ENCODE results near the gene OR10K2. TPM values are rescaled to one million over a fixed set of nuclear protein-coding genes. Genes with fewer than 3 reads are reported as not detected.

Gene OR10K2
- polyA plus RNA-seq, 1 of the 3 experiments (the other 2 are of a cell fraction), result not detected

- no peaks in the 10 kb centered on the region for H3K9me2 ChIP-seq
- H3K79me2 ChIP-seq (ENCODE audit: insufficient read depth), result no peaks in the 10 kb centered on the region
- H3K4me2 ChIP-seq, result no peak within 1 kb of the TSS
- H2AFZ ChIP-seq (ENCODE audit: low read depth), result no peak within 1 kb of the TSS
- H3K27ac ChIP-seq (ENCODE audit: low read depth in 2 of 2, low read length in 1 of 2), result no peak within 1 kb of the TSS
- no peaks in the 10 kb centered on the region for H3K4me1 ChIP-seq (ENCODE audit: control insufficient read depth in 1 of 2, insufficient read depth in 2 of 2, low read depth in 1 of 2, low read length in 1 of 2)
- no peaks in the 10 kb centered on the region for H3K36me3 ChIP-seq (replicated peaks in 1 of 2; ENCODE audit: control insufficient read depth in 1 of 2, insufficient read depth in 2 of 2, low read length in 1 of 2)
- H3K4me3 ChIP-seq (ENCODE audit: low read depth in 2 of 2, low read length in 1 of 2), result no peak within 1 kb of the TSS
- no peaks in the 10 kb centered on the region for H3K9me3 ChIP-seq
- no peak for DNase-seq
- 0% methylated on average over 2 of the region's 2 CpGs for WGBS (ENCODE audit: low lambda C conversion rate)
- H3K9ac ChIP-seq, result no peak within 1 kb of the TSS
- no peaks in the 10 kb centered on the region for H4K20me1 ChIP-seq (ENCODE audit: insufficient read depth)
- ChIA-PET POLR2A (no interaction called here), CTCF (no interaction called here)
- H3F3A ChIP-seq (replicated peaks; ENCODE audit: insufficient read depth), result no peaks in the 10 kb centered on the region
- no peaks in the 10 kb centered on the region for H3K27me3 ChIP-seq (ENCODE audit: insufficient read depth)
- TF ChIP-seq MXI1 (IDR thresholded peaks at IDR 0.05; ENCODE audit: low read depth, low read length) (no peak), RAD21 (IDR thresholded peaks at IDR 0.05; ENCODE audit: low read length) (no peak), TCF12 (IDR thresholded peaks at IDR 0.05) (no peak)
These were observed 35.5 kb upstream of the OR10K2 start, which contains the start of gene OR10K1 for GRCh38 chr1:158461534-158461933. TSS of gene OR10K1 (plus strand) at chr1:158461834. CDS start at chr1:158465562, 3,728 bp downstream.

- TF ChIP-seq NFIC (IDR thresholded peaks at IDR 0.05; ENCODE audit: borderline replicate concordance), result no peak
- no peak for TF ChIP-seq CHD2 (IDR thresholded peaks at IDR 0.05; ENCODE audit: low read length, partially characterized antibody)
- TF ChIP-seq POLR2AphosphoS5 (IDR thresholded peaks at IDR 0.05; ENCODE audit: low read depth, low read length), result no peak
- no peak for TF ChIP-seq FOXM1 (IDR thresholded peaks at IDR 0.05; ENCODE audit: low read depth)
- TF ChIP-seq ZBTB33 (IDR thresholded peaks at IDR 0.05; ENCODE audit: borderline replicate concordance, low read depth), result no peak
- no peak overlapping the region for H3K4me3 ChIP-seq (ENCODE audit: low read depth in 2 of 2, low read length in 1 of 2)
- DNase-seq, result no peak
- no peaks in the 10 kb centered on the region for H3K9me2 ChIP-seq
- H3K9me3 ChIP-seq, result no peaks in the 10 kb centered on the region
- POLR2A ChIA-PET, result no interaction called here
- no peaks in the 10 kb centered on the region for H3K27me3 ChIP-seq (ENCODE audit: insufficient read depth)
- no peaks in the 10 kb centered on the region for H3F3A ChIP-seq (replicated peaks; ENCODE audit: insufficient read depth)
- H4K20me1 ChIP-seq (ENCODE audit: insufficient read depth), result no peaks in the 10 kb centered on the region
- H3K9ac ChIP-seq, result no peak overlapping the region
- no peak overlapping the region for H2AFZ ChIP-seq (ENCODE audit: low read depth)
- H3K36me3 ChIP-seq (replicated peaks in 1 of 2; ENCODE audit: control insufficient read depth in 1 of 2, insufficient read depth in 2 of 2, low read length in 1 of 2), result no peaks in the 10 kb centered on the region
- H3K27ac ChIP-seq (ENCODE audit: low read depth in 2 of 2, low read length in 1 of 2), result no peak overlapping the region
- no peak overlapping the region for H3K4me2 ChIP-seq
- H3K4me1 ChIP-seq (ENCODE audit: control insufficient read depth in 1 of 2, insufficient read depth in 2 of 2, low read depth in 1 of 2, low read length in 1 of 2), result no peaks in the 10 kb centered on the region
- CTCF ChIA-PET, result no interaction called here
- no peaks in the 10 kb centered on the region for H3K79me2 ChIP-seq (ENCODE audit: insufficient read depth)
These were observed 32.2 kb upstream of the OR10K2 start for GRCh38 chr1:158458263-158458662.

- H3K79me2 ChIP-seq (ENCODE audit: insufficient read depth), result no peaks in the 10 kb centered on the region
- CTCF ChIA-PET, result no interaction called here
- no peaks in the 10 kb centered on the region for H4K20me1 ChIP-seq (ENCODE audit: insufficient read depth)
- no peak overlapping the region for H3K4me3 ChIP-seq (ENCODE audit: low read depth in 2 of 2, low read length in 1 of 2)
- H3K27ac ChIP-seq (ENCODE audit: low read depth in 2 of 2, low read length in 1 of 2), result no peak overlapping the region
- H2AFZ ChIP-seq (ENCODE audit: low read depth), result no peak overlapping the region
- DNase-seq, result no peak
- POLR2A ChIA-PET, result no interaction called here
- no peak overlapping the region for H3K9ac ChIP-seq
- H3K27me3 ChIP-seq (ENCODE audit: insufficient read depth), result no peaks in the 10 kb centered on the region
- no peak overlapping the region for H3K4me2 ChIP-seq
- H3K4me1 ChIP-seq (ENCODE audit: control insufficient read depth in 1 of 2, insufficient read depth in 2 of 2, low read depth in 1 of 2, low read length in 1 of 2), result no peaks in the 10 kb centered on the region
- no peaks in the 10 kb centered on the region for H3K9me2 ChIP-seq
- H3F3A ChIP-seq (replicated peaks; ENCODE audit: insufficient read depth), result no peaks in the 10 kb centered on the region
- H3K36me3 ChIP-seq (replicated peaks in 1 of 2; ENCODE audit: control insufficient read depth in 1 of 2, insufficient read depth in 2 of 2, low read length in 1 of 2), result no peaks in the 10 kb centered on the region
- H3K9me3 ChIP-seq, result no peaks in the 10 kb centered on the region
- no peak for TF ChIP-seq USF2 (IDR thresholded peaks at IDR 0.05; ENCODE audit: borderline replicate concordance, low read depth, low read length)
- no peak for TF ChIP-seq USF1 (IDR thresholded peaks at IDR 0.05; ENCODE audit: borderline replicate concordance, low read depth)
- no peak for TF ChIP-seq EZH2phosphoT487 (IDR thresholded peaks at IDR 0.05; ENCODE audit: borderline replicate concordance, low read depth)
- TF ChIP-seq REST (IDR thresholded peaks at IDR 0.05; ENCODE audit: low read depth, low read length), result no peak
- TF ChIP-seq RFX5 (IDR thresholded peaks at IDR 0.05; ENCODE audit: low read length), result no peak
- TF ChIP-seq MXI1 (IDR thresholded peaks at IDR 0.05; ENCODE audit: low read depth, low read length), result no peak
- TF ChIP-seq EP300 (IDR thresholded peaks at IDR 0.05; ENCODE audit: borderline replicate concordance in 1 of 2, low read depth in 1 of 2, low read length in 1 of 2), result no peak
- no peak for TF ChIP-seq TEAD4 (IDR thresholded peaks at IDR 0.05; ENCODE audit: borderline replicate concordance, insufficient read depth)
These were observed 31.2 kb upstream of the OR10K2 start for GRCh38 chr1:158457246-158457645.

All from SK-N-SH (cell line).